Left lung (tissue), 10 donors: ENCODE data around the gene WWOX. TPM values are rescaled to one million over a fixed set of nuclear protein-coding genes. Genes with fewer than 3 reads are reported as not detected.

ENCODE experiments used
- ATAC-seq: fragments of 200-7000 bp; cut with Tn5 transposase; one replicate; pipeline ENCODE4 v1.9.1; 2020; ENCODE audit warnings: moderate library complexity
- DNase-seq, 4 donors: peaks; one replicate each; pipeline ENCODE4 v3.0.0-alpha.2; 2013 to 2020
- H3K27ac ChIP-seq, 2 donors: fragments of 200-600 bp; sonication (generic) in 1 of 2; one replicate each; pipeline versions ENCODE4 v1.5.0 to v1.8.0; 2020 to 2021
- H3K27me3 ChIP-seq, 2 donors: fragments of 200-600 bp; sonication (generic) in 1 of 2; one replicate each; pipeline versions ENCODE4 v1.5.0 to v1.8.0; 2020 to 2021
- H3K36me3 ChIP-seq, 2 donors: fragments of 200-600 bp; sonication (generic) in 1 of 2; one replicate each; pipeline versions ENCODE4 v1.5.0 to v1.8.0; 2020 to 2021
- H3K4me1 ChIP-seq, 2 donors: fragments of 200-600 bp; one replicate each; pipeline ENCODE4 v1.8.0; 2021
- H3K4me3 ChIP-seq, 2 donors: fragments of 200-600 bp; sonication (generic) in 1 of 2; one replicate each; pipeline versions ENCODE4 v1.5.0 to v1.8.0; 2020 to 2021; ENCODE audit warnings: mild to moderate bottlenecking in 1 of 2
- H3K9me3 ChIP-seq, 2 donors: fragments of 200-600 bp; sonication (generic) in 1 of 2; one replicate each; pipeline versions ENCODE4 v1.5.0 to v1.8.0; 2020 to 2021
- CTCF ChIP-seq, 2 donors: fragments of 200-600 bp; sonication (generic) in 1 of 2; IDR thresholded peaks; one replicate each; pipeline versions ENCODE4 v1.5.0 to v1.8.0; 2021; ENCODE audit warnings: antibody characterized with exemption in 2 of 2
- intact Hi-C, 2 donors: fragments of 100-400 bp; cut with DNase I; formaldehyde crosslinking; loops; one replicate each; pipeline versions ENCODE4 v1.11.2 to v1.14.2; 2022
- polyA plus RNA-seq, 6 donors: library from polyadenylated mRNA; unstranded; fragments of 120-200 nt; gene quantifications; one replicate each; pipeline ENCODE4 v1.2.1, GENCODE V29; 2013; ENCODE audit not compliant: insufficient read length in 6 of 6
- total RNA-seq, 2 donors: library from RNA; stranded (reverse); fragmentation: NEBNext Ultra II Directional; extraction: Animal tissue kit (Norgen Biotek cat#: 25700); gene quantifications; one replicate each; pipeline ENCODE4 v1.2.1, GENCODE V29; 2021
- donor health status: DM: no; HTN: yes; CAD: no.
- donor health status: DM: no; HTN: no; CAD: no.

WWOX gene
- total and polyA plus RNA-seq, 8 donors, result 17.2 to 40.3 (median 30.8) TPM

- ATAC-seq, result no peak
Measured at GRCh38 chr16:78060295-78060694, 39.2 kb upstream of the WWOX start.

GRCh38 chr16:78060809-78061208, 38.6 kb upstream of the WWOX start:
- Histone ChIP-seq H3K36me3 (no peaks in the 10 kb centered on the region), H3K4me1 (no peaks in the 10 kb centered on the region), H3K27me3 (peaks cover 0 to 12% of the 10 kb centered on the region in 2 donors), H3K4me3 (no peak overlapping the region), H3K9me3 (no peaks in the 10 kb centered on the region), H3K27ac (no peak overlapping the region)
- no peak for TF ChIP-seq CTCF (IDR thresholded peaks at IDR 0.05)
- no peak for ATAC-seq
- DNase-seq, result no peak
- intact Hi-C loops, result no loop called here

More at GRCh38 chr16:78060295-78060694, 39.2 kb upstream of the WWOX start:
- no peak for TF ChIP-seq CTCF (IDR thresholded peaks at IDR 0.05)
- Histone ChIP-seq H3K9me3 (no peaks in the 10 kb centered on the region), H3K4me1 (no peaks in the 10 kb centered on the region), H3K27me3 (peaks cover 0 to 12% of the 10 kb centered on the region in 2 donors), H3K36me3 (no peaks in the 10 kb centered on the region), H3K27ac (no peak overlapping the region), H3K4me3 (no peak overlapping the region)
- no peak for DNase-seq
- intact Hi-C loops, result no loop called here

GRCh38 chr16:78065319-78065718, 34.1 kb upstream of the WWOX start:
- DNase-seq, result no peak
- intact Hi-C loops, result no loop called here
- Histone ChIP-seq H3K4me3 (no peak overlapping the region), H3K9me3 (no peaks in the 10 kb centered on the region), H3K4me1 (no peaks in the 10 kb centered on the region), H3K36me3 (no peaks in the 10 kb centered on the region), H3K27me3 (peaks cover 0 to 4% of the 10 kb centered on the region in 2 donors), H3K27ac (no peak overlapping the region)
- TF ChIP-seq CTCF (IDR thresholded peaks at IDR 0.05), result no peak
- ATAC-seq, result no peak

- Histone ChIP-seq H3K9me3 (no peaks in the 10 kb centered on the region), H3K4me3 (no peak overlapping the region), H3K36me3 (no peaks in the 10 kb centered on the region), H3K27ac (no peak overlapping the region), H3K27me3 (peaks cover 0 to 4% of the 10 kb centered on the region in 2 donors), H3K4me1 (no peaks in the 10 kb centered on the region)
- TF ChIP-seq CTCF (IDR thresholded peaks at IDR 0.05), result no peak
- intact Hi-C loops, result no loop called here
- ATAC-seq (no peak), DNase-seq (no peak)
Measured at GRCh38 chr16:78069913-78070312, 29.5 kb upstream of the WWOX start.

GRCh38 chr16:78072275-78072674, 27.2 kb upstream of the WWOX start:
- DNase-seq (no peak), ATAC-seq (no peak)
- H3K4me3 ChIP-seq, result no peak overlapping the region
- TF ChIP-seq CTCF (IDR thresholded peaks at IDR 0.05), result no peak
- H3K27me3 ChIP-seq, result peaks cover 0 to 4% of the 10 kb centered on the region in 2 donors
- no peaks in the 10 kb centered on the region for H3K4me1 ChIP-seq
- H3K27ac ChIP-seq, result no peak overlapping the region
- intact Hi-C loops, result no loop called here
- H3K36me3 ChIP-seq, result no peaks in the 10 kb centered on the region
- H3K9me3 ChIP-seq, result no peaks in the 10 kb centered on the region
